GM19397 (cell line): ENCODE results near the gene ZBTB14.

Experiments used
- ATAC-seq: cut with Tn5 transposase; IDR thresholded peaks from one replicate; pipeline ENCODE4 v1.9.1; 2021; ENCODE audit warnings: mild to moderate bottlenecking, moderate library complexity; ENCODE audit not compliant: unreplicated experiment

ZBTB14 gene

GRCh38 chr18:5294457-5295230 lies 882 bp downstream of the ZBTB14 start:
- peak; percentile 11 for ATAC-seq

- no peak for ATAC-seq
Measured at GRCh38 chr18:5294113-5294456, 1.4 kb downstream of the ZBTB14 start.

- peak; percentile 86 for ATAC-seq
Measured at GRCh38 chr18:5288517-5288935, 7.0 kb downstream of the ZBTB14 start.

- no peak for ATAC-seq
Measured at GRCh38 chr18:5287854-5288253, 7.7 kb downstream of the ZBTB14 start.

- ATAC-seq: no peak
Measured at GRCh38 chr18:5286525-5286924, 9.0 kb downstream of the ZBTB14 start.

GRCh38 chr18:5285326-5285725 lies 10.2 kb downstream of the ZBTB14 start:
- ATAC-seq: no peak

GRCh38 chr18:5284808-5285207 lies 10.7 kb downstream of the ZBTB14 start:
- no peak for ATAC-seq

GRCh38 chr18:5282770-5283169 lies 12.8 kb downstream of the ZBTB14 start:
- no peak for ATAC-seq

- no peak for ATAC-seq
Measured at GRCh38 chr18:5276947-5277346, 18.6 kb downstream of the ZBTB14 start.

- no peak for ATAC-seq
Measured at GRCh38 chr18:5275872-5276271, 19.7 kb downstream of the ZBTB14 start.

GRCh38 chr18:5268874-5269273 lies 26.7 kb downstream of the ZBTB14 start:
- no peak for ATAC-seq

GRCh38 chr18:5266721-5267120 lies 28.8 kb downstream of the ZBTB14 start:
- ATAC-seq: no peak

GRCh38 chr18:5253910-5254309 lies 41.6 kb downstream of the ZBTB14 start:
- ATAC-seq: no peak

- ATAC-seq: no peak
Measured at GRCh38 chr18:5251117-5251516, 44.4 kb downstream of the ZBTB14 start.

GRCh38 chr18:5250603-5251002 lies 44.9 kb downstream of the ZBTB14 start:
- no peak for ATAC-seq

GRCh38 chr18:5244941-5245340 lies 50.6 kb downstream of the ZBTB14 start:
- ATAC-seq: no peak

- no peak for ATAC-seq
Measured at GRCh38 chr18:5239447-5239846, 56.1 kb downstream of the ZBTB14 start.
